ENCODE results near the gene ATPAF2. TPM values are rescaled to one million over a fixed set of nuclear protein-coding genes. Genes with fewer than 3 reads are reported as not detected.

ATPAF2 gene
- total RNA-seq, 2 donors from 2014 or later: 11.8 to 19.0 TPM

DNA sequence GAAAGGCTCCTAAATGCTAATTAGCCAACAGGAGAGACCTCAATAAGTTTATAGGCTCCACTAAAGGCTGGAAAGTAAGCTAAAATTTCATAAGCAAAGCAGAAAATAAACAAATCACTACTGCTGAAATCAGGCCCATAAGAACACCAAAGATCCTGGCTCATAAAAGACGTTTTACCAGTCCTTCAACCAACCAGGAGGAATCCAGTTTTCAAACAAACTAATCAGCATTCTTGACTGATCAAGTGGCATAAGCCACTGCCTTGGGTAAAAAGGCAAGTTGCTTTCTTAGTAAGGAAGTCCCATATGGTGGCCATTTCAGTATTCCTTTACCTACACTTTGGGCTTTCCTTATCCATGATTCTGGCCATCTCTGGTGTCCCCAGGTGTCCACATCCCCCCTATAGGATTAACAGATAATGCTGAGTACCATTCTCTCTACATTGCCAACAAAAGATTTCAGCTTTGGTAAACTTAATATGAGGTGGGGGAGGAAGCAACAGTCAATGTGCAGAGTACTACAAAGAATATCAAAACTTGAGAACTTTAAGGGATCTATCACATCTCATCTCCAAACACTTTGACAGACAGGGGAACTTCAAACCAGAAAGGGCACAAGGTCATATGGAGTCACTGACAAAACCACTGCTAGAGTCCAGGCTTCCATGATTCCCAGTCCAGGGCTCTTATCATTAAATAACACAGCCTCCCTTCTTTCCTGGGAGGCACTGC lies 68.1 kb downstream of the ATPAF2 start:
- no peak for ATAC-seq (ENCODE audit: insufficient number of reproducible peaks, low FRiP score, low read depth)
- Histone ChIP-seq H3K9me3 (no peaks in the 10 kb centered on the region), H3K27me3 (replicated peaks; ENCODE audit: insufficient read depth) (no peaks in the 10 kb centered on the region), H3K36me3 (no peaks in the 10 kb centered on the region), H3K4me1 (ENCODE audit: control insufficient read depth in 1 of 2, low read depth in 2 of 2) (peaks cover 12 to 25% of the 10 kb centered on the region in 2 donors), H3K4me3 (peak overlapping the region; percentile 86), H3K27ac (peak overlapping the region; percentile 83 to 89)
- TF ChIP-seq, protein P1, sequence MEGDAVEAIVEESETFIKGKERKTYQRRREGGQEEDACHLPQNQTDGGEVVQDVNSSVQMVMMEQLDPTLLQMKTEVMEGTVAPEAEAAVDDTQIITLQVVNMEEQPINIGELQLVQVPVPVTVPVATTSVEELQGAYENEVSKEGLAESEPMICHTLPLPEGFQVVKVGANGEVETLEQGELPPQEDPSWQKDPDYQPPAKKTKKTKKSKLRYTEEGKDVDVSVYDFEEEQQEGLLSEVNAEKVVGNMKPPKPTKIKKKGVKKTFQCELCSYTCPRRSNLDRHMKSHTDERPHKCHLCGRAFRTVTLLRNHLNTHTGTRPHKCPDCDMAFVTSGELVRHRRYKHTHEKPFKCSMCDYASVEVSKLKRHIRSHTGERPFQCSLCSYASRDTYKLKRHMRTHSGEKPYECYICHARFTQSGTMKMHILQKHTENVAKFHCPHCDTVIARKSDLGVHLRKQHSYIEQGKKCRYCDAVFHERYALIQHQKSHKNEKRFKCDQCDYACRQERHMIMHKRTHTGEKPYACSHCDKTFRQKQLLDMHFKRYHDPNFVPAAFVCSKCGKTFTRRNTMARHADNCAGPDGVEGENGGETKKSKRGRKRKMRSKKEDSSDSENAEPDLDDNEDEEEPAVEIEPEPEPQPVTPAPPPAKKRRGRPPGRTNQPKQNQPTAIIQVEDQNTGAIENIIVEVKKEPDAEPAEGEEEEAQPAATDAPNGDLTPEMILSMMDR (IDR thresholded peaks at IDR 0.05): no peak
- DNase-seq (ENCODE audit: low spot score): no peak

Other genes with a start within 250 kb of the ATPAF2 start
- 10 to 100 TPM; 56.2 to 64.2 TPM for gene SREBF1, start 202.2 kb downstream of the ATPAF2 start, total RNA-seq
- 100 to 1,000 TPM in 1 of 2 donors, 10 to 100 TPM in 1; 63.4 to 185 TPM for gene TOM1L2, start 66.8 kb downstream of the ATPAF2 start, total RNA-seq
- 1 to 10 TPM in 1 of 2 donors, under 1 TPM in 1; 0.27 to 2.3 TPM for gene DRC3, start 66.3 kb downstream of the ATPAF2 start, total RNA-seq
- 10 to 100 TPM; 13.5 to 16.4 TPM for gene GID4, start 240 bp upstream of the ATPAF2 start, total RNA-seq
- 10 to 100 TPM; 42.3 to 55.6 TPM for gene DRG2, start 48.8 kb upstream of the ATPAF2 start, total RNA-seq
- gene MYO15A, start 69.6 kb upstream of the ATPAF2 start, total RNA-seq: 1 to 10 TPM; 2.3 to 6.1 TPM
- gene ALKBH5, start 144.7 kb upstream of the ATPAF2 start, total RNA-seq: 100 to 1,000 TPM in 1 of 2 donors, 10 to 100 TPM in 1; 89.6 to 105 TPM
- gene LLGL1, start 186.5 kb upstream of the ATPAF2 start, total RNA-seq: 10 to 100 TPM; 17.1 to 30.3 TPM
- gene FLII, start 219.6 kb upstream of the ATPAF2 start, total RNA-seq: 100 to 1,000 TPM; 309 to 312 TPM
- gene MIEF2, start 221.5 kb upstream of the ATPAF2 start, total RNA-seq: 10 to 100 TPM; 31.7 to 33.8 TPM

Measured in thoracic aorta (tissue), 2 donors.